Measurements from ENCODE around the gene GIGYF2.

Gene GIGYF2

GRCh38 chr2:232697059-232697806, at the start of gene GIGYF2:
Gene GIGYF2 (plus strand): TSS chr2:232697331. CDS start chr2:232735198, 37,867 bp downstream.
- H3K4me3 ChIP-seq (ENCODE audit: low read depth, low read length), result peak within 1 kb of the TSS; percentile 97
- in situ Hi-C loops (cut with HindIII; ENCODE audit: low sequenced_read_pairs), result no loop called here
- TF ChIP-seq CTCF (IDR thresholded peaks at IDR 0.05; ENCODE audit: low read depth, low read length), result no peak
- DNase-seq (ENCODE audit: low read depth, low spot score), result peak; percentile 96

- in situ Hi-C loops (cut with HindIII; ENCODE audit: low sequenced_read_pairs), result no loop called here
- no peak for TF ChIP-seq CTCF (IDR thresholded peaks at IDR 0.05; ENCODE audit: low read depth, low read length)
- DNase-seq (ENCODE audit: low read depth, low spot score), result no peak
- H3K4me3 ChIP-seq (ENCODE audit: low read depth, low read length), result no peak overlapping the region
Measured at GRCh38 chr2:232649033-232649432, 48.1 kb upstream of the GIGYF2 start.

GRCh38 chr2:232652505-232652851, 44.7 kb upstream of the GIGYF2 start:
- TF ChIP-seq CTCF (IDR thresholded peaks at IDR 0.05; ENCODE audit: low read depth, low read length), result no peak

GRCh38 chr2:232653441-232653840, 43.7 kb upstream of the GIGYF2 start:
- DNase-seq (ENCODE audit: low read depth, low spot score), result no peak
- in situ Hi-C loops (cut with HindIII; ENCODE audit: low sequenced_read_pairs), result no loop called here
- no peak overlapping the region for H3K4me3 ChIP-seq (ENCODE audit: low read depth, low read length)
- no peak for TF ChIP-seq CTCF (IDR thresholded peaks at IDR 0.05; ENCODE audit: low read depth, low read length)

More at GRCh38 chr2:232652505-232652851, 44.7 kb upstream of the GIGYF2 start:
- no peak for DNase-seq (ENCODE audit: low read depth, low spot score)
- no peak overlapping the region for H3K4me3 ChIP-seq (ENCODE audit: low read depth, low read length)
- in situ Hi-C loops (cut with HindIII; ENCODE audit: low sequenced_read_pairs), result no loop called here

GRCh38 chr2:232655392-232655791, 41.7 kb upstream of the GIGYF2 start:
- H3K4me3 ChIP-seq (ENCODE audit: low read depth, low read length), result no peak overlapping the region
- DNase-seq (ENCODE audit: low read depth, low spot score), result no peak
- in situ Hi-C loops (cut with HindIII; ENCODE audit: low sequenced_read_pairs), result no loop called here
- TF ChIP-seq CTCF (IDR thresholded peaks at IDR 0.05; ENCODE audit: low read depth, low read length), result no peak

- no peak for DNase-seq (ENCODE audit: low read depth, low spot score)
- no peak for TF ChIP-seq CTCF (IDR thresholded peaks at IDR 0.05; ENCODE audit: low read depth, low read length)
- no peak overlapping the region for H3K4me3 ChIP-seq (ENCODE audit: low read depth, low read length)
- in situ Hi-C loops (cut with HindIII; ENCODE audit: low sequenced_read_pairs), result no loop called here
Measured at GRCh38 chr2:232658217-232658785, 38.8 kb upstream of the GIGYF2 start.
